Lower lobe of right lung (tissue), 2 donors: ENCODE data around the gene TMEM54. TPM values are rescaled to one million over a fixed set of nuclear protein-coding genes. Genes with fewer than 3 reads are reported as not detected.

Experiments
- ATAC-seq, 2 donors: fragments of 200-7000 bp; cut with Tn5 transposase; one replicate each; pipeline ENCODE4 v1.9.1; 2020 to 2022; ENCODE audit warnings: mild to moderate bottlenecking in 2 of 2, moderate library complexity in 2 of 2
- DNase-seq: peaks from one replicate; pipeline ENCODE4 v3.0.0-alpha.2; 2020
- H3K27ac ChIP-seq: fragments of 200-600 bp; one replicate; pipeline ENCODE4 v1.8.0; 2022
- H3K27me3 ChIP-seq: fragments of 200-600 bp; one replicate; pipeline ENCODE4 v1.8.0; 2022; ENCODE audit warnings: low read depth
- H3K36me3 ChIP-seq: fragments of 200-600 bp; one replicate; pipeline ENCODE4 v1.8.0; 2022; ENCODE audit warnings: mild to moderate bottlenecking
- H3K4me1 ChIP-seq: fragments of 200-600 bp; one replicate; pipeline ENCODE4 v1.8.0; 2022
- H3K4me3 ChIP-seq: fragments of 200-600 bp; one replicate; pipeline ENCODE4 v1.8.0; 2022; ENCODE audit warnings: mild to moderate bottlenecking
- H3K9me3 ChIP-seq: fragments of 200-600 bp; one replicate; pipeline ENCODE4 v1.8.0; 2022
- CTCF ChIP-seq: fragments of 200-600 bp; IDR thresholded peaks from one replicate; pipeline ENCODE4 v1.8.0; 2022; ENCODE audit warnings: antibody characterized with exemption, mild to moderate bottlenecking
- intact Hi-C: fragments of 100-400 bp; cut with DNase I; formaldehyde crosslinking; loops from one replicate; pipeline ENCODE4 v1.11.0; 2022
- total RNA-seq: library from RNA; stranded (reverse); fragmentation: NEBNext Ultra II Directional; extraction: Animal tissue kit (Norgen Biotek cat#: 25700); gene quantifications from one replicate; pipeline ENCODE4 v1.2.1, GENCODE V29; 2021
- donor health status: DM: no; HTN: yes; CAD: no; lungs with severe emphysema.

Gene TMEM54
- total RNA-seq, 1 donor from 2014 or later, result 44.0 TPM

GRCh38 chr1:32886004-32886827 lies 15.0 kb downstream of the TMEM54 start, which contains the start of gene HPCA:
HPCA (plus strand) TSS chr1:32886491; CDS start chr1:32888899, 2,408 bp downstream.
- Histone ChIP-seq H3K4me3 (peak within 1 kb of the TSS; percentile 11), H3K36me3 (no peaks in the 10 kb centered on the region), H3K9me3 (no peaks in the 10 kb centered on the region), H3K27me3 (peaks cover 64% of the 10 kb centered on the region), H3K27ac (no peak within 1 kb of the TSS), H3K4me1 (no peaks in the 10 kb centered on the region)
- intact Hi-C loops, result no loop called here
- peak; percentile 28 for TF ChIP-seq CTCF
- peak; percentile 87 to 88 for ATAC-seq
- peak; percentile 68 for DNase-seq

DNA sequence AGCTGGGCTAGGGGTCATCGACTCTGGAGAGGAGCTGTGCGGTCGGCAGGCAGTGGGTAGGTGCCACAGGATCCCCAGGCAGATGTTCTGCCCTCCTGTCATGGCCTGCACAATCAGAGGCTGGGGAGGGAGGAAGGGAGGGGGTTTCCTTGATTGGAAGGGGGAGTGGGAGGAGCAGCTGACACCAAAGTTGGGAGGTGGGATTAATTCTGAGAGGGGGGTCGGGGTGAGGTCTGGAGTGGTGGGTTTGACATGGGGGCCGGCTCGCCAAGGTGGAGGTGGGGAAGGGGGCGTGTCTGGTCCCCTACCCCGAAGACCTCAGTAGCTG lies 15.5 kb downstream of the TMEM54 start:
- TF ChIP-seq CTCF, result no peak
- intact Hi-C loops, result no loop called here
- Histone ChIP-seq H3K4me3 (no peak overlapping the region), H3K27me3 (peaks cover 58% of the 10 kb centered on the region), H3K36me3 (no peaks in the 10 kb centered on the region), H3K9me3 (no peaks in the 10 kb centered on the region), H3K27ac (no peak overlapping the region), H3K4me1 (no peaks in the 10 kb centered on the region)
- no peak for ATAC-seq
- DNase-seq, result no peak

GRCh38 chr1:32884726-32885125 lies 16.5 kb downstream of the TMEM54 start:
- TF ChIP-seq CTCF, result no peak
- no peak for ATAC-seq
- peaks cover 57% of the 10 kb centered on the region for H3K27me3 ChIP-seq

GRCh38 chr1:32884032-32884372 lies 17.2 kb downstream of the TMEM54 start:
- TF ChIP-seq CTCF, result no peak
- peaks cover 52% of the 10 kb centered on the region for H3K27me3 ChIP-seq
- no peaks in the 10 kb centered on the region for H3K36me3 ChIP-seq
- ATAC-seq (no peak), DNase-seq (no peak)
- intact Hi-C loops, result no loop called here
- no peak overlapping the region for H3K27ac ChIP-seq
- H3K9me3 ChIP-seq, result no peaks in the 10 kb centered on the region
- H3K4me1 ChIP-seq, result no peaks in the 10 kb centered on the region
- no peak overlapping the region for H3K4me3 ChIP-seq

More at GRCh38 chr1:32884726-32885125, 16.5 kb downstream of the TMEM54 start:
- H3K4me3 ChIP-seq, result no peak overlapping the region
- no peak overlapping the region for H3K27ac ChIP-seq
- H3K9me3 ChIP-seq, result no peaks in the 10 kb centered on the region
- no peak for DNase-seq
- H3K4me1 ChIP-seq, result no peaks in the 10 kb centered on the region
- H3K36me3 ChIP-seq, result no peaks in the 10 kb centered on the region
- intact Hi-C loops, result no loop called here

GRCh38 chr1:32883338-32884031 lies 17.7 kb downstream of the TMEM54 start:
- no peak for DNase-seq
- Histone ChIP-seq H3K36me3 (no peaks in the 10 kb centered on the region), H3K4me3 (no peak overlapping the region), H3K27ac (no peak overlapping the region), H3K4me1 (no peaks in the 10 kb centered on the region), H3K9me3 (no peaks in the 10 kb centered on the region), H3K27me3 (peaks cover 47% of the 10 kb centered on the region)
- no peak for ATAC-seq
- intact Hi-C loops, result no loop called here
- no peak for TF ChIP-seq CTCF
